CD1c-positive myeloid dendritic cell (primary cell): ENCODE data around the gene AGFG1.
"Not testable (repeated sequence)": the region's sequence is repeated elsewhere in the genome, so short reads cannot be mapped to it uniquely, and the experiment has no call there.

Source experiments
- DNase-seq: peaks from one replicate; pipeline ENCODE4 v3.0.0-alpha.2; 2016; ENCODE audit errors: extremely low spot score

Gene AGFG1

DNA sequence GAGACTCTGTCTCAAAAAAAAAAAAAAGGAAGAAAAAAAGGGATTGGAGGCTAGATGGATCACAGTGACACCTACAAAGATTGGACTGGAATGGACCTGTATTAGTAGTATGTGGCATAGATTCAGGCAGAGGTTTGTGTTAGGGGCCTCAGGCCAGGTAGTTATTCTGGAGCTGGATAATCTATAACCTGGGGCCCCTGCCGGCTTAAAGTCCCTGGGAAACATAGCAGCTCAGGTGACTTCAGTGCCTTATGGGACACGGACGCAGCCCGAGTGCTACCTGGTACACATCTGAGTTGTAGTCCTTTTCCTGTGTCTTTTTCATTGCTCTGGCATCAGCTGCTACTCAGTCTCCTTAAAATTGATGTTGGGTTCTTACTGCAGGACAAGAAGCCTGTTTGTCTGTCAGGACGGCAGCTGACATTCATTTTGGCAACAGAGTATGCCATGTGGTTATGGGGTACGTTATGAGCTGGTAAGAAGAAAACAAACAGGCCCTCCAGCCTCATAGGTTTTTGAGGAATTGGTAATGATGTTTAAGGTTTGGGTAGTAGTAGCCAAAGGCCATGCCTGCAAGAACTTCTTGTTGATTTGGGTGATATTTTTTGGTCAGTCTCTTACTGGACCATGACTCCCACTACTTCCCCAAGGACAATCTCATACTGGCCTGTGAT is 27.8 kb downstream of the AGFG1 start:
- DNase-seq, result no peak

DNA sequence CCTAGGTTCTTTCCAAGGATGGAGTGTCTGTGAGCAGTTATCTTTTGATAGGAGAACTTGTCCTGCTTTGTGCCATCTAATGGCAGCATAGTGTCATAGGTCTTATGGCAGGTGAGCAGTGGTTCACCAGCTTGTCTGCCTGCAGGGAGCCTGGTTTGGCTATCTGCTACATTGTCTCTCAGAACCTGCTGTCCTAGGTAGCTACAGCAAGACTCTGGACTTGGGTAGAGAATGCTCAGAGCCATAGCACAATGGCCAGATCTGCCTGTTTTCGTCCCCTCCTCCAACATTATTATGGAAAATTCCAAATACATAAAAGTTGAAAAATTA is 28.3 kb downstream of the AGFG1 start:
- DNase-seq, result no peak

DNA sequence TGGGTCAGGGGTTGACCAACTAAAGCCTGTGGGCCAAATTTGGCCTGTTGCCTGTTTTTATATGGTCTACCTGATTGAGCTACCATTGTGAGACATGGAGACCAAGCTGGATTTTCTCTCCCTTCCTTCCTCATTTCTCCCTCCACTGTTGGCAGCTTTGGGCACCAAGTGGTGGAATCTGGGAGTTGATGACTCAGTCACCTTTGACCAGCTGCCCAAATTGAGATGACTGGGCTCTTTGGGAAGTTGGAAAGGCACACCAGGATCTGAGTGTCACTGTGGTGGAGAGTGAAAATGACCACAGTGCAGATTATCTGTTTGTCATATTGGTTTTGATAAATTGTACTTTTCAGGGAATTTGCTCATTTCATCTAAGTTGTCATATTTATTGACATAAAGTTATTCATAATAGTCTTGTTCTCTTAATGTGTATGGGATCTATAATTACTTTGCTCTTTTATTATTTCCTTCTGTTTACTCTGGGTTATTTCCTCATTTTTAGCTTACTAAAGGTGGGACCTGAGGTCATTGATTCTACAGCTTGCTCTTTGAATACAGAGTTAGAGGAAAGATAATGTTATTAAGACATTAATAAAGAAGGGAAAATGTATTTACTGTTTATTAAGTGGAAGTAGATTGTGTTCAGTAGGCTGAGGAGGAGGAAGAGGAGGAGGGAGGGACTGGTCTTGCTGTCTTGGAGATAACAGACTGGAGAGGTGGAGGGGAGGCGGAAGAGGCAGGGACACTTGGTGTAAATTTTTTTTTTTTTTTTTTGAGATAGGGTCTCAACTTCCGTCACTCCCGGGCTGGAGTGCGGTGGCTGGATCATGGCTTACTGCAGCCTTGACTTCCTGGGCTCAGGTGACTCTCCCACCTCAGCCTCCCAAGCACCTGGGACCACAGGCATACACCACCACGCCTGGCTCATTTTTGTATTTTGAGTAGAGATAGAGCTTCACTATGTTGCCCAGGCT is 31.8 kb downstream of the AGFG1 start:
- DNase-seq, result peak; percentile 44

- DNase-seq, result no peak
Measured at GRCh38 chr2:227504700-227505099, 32.7 kb downstream of the AGFG1 start.

DNA sequence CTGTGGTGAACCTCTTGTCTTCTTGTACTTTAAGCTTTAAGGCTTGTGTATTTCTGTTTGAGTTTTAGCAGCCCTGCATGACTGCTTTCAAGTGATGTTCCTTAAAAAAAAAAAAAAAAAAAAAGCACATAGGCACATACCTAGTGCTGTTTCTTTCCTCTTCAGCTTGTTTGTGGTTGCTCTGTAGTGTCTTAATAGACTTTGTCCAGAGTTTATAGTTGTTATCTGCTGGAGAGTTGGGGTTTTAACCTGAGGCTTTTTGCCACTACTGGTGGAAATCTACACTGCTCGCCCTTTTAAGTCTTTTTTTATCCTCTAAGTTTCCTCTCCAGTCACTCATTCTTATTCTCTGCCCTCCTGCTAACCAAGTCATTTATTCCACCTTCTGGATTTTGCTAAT is 34.5 kb downstream of the AGFG1 start:
- no peak for DNase-seq

GRCh38 chr2:227507963-227508362 is 36.0 kb downstream of the AGFG1 start:
- no peak for DNase-seq

GRCh38 chr2:227509076-227509475 is 37.1 kb downstream of the AGFG1 start:
- peak; percentile 29 for DNase-seq

DNA sequence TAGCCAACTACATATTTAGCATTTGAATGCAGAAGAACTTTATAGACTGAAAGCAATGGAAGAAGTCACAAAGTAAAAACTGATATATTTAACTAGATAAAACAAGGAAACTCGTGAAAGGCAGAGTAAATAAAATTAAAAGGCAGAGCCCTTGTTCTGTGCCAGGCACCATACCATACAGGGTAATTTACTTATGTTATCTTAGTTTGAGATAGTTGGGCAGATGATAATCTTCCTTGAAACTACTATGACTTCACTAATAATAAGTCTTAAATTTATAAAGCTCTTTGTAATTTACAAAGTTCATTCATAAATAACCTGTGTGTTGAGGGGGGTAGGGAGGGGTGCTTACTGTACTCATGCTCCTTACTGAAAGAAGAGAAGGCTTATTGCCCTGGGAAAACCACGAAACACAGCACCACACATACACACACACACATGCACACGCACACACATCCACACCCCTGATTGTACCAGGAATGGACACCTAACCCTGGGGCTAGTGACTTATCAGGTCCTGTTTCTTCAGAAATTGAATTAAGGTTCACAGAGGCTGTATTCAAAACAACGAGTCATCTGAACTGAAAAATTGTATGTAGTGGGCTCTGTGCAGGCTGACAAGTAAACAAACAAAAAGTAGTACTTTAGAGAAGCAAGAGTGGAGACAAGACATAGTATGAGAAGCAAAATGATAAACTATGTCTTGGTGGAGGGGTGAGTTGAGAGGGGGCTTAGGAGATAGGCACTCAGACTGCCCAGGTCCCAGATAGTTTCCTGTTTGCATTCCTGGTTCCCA is 38.1 kb downstream of the AGFG1 start:
- no peak for DNase-seq

DNA sequence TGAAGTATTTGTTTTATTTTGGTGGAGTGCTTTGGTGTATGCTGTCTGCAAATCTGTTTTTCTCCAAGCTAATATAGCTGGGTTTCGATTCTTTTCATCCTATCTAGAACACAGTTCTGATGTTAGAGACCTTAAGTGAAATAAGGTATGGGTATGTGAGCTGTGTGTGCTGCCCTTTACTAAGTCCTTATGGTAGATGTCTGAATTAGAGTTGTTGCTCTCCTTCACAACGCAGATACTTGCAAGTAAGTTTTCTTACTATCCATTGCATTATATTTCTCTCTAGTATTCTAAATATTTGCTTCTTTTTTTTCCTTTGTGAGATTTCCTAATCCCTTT is 38.6 kb downstream of the AGFG1 start:
- DNase-seq, result no peak

GRCh38 chr2:227511239-227511930 is 39.4 kb downstream of the AGFG1 start:
- no peak for DNase-seq

GRCh38 chr2:227511955-227512354 is 40.0 kb downstream of the AGFG1 start:
- DNase-seq, result no peak

GRCh38 chr2:227513113-227513512 is 41.2 kb downstream of the AGFG1 start:
- no peak for DNase-seq

DNA sequence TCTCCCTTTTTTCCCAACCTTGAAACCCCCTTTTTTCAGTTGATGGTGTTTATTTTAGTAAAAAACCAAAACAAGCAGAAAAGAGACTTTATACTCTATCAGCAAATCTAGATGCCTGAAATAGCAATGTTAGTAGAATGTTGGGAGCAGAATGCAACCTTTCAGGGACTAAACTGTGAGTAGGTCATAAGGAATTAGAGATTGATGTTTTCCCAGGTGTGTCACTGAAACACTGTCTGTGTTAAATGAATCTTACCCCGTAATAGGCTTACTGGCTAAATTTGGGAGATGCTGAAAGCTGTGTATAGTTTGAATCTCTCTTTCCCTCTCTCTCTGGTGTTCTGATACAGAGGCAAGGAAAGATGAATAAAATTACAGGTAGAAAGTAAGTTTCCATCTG is 43.8 kb downstream of the AGFG1 start:
- no peak for DNase-seq

- no peak for DNase-seq
Measured at GRCh38 chr2:227517724-227518123, 45.8 kb downstream of the AGFG1 start.

- not testable (repeated sequence) for DNase-seq
Measured at GRCh38 chr2:227518278-227518865, 46.4 kb downstream of the AGFG1 start.

GRCh38 chr2:227521178-227521577 is 49.2 kb downstream of the AGFG1 start:
- not testable (repeated sequence) for DNase-seq

DNA sequence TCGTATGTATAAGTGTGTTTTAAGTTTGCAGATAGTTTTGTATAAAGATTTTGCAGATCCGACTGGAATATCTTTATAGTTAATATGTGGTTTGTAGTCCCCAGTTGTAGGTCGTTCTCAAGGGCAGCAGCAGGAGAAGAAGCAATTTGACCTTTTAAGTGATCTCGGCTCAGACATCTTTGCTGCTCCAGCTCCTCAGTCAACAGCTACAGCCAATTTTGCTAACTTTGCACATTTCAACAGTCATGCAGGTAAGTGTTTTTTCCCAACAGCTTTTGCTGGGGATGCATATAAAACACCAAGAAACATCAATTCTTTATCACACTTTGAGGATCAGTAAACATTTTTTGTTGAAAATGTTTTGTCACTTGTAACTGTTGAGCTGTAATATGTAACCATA is 52.7 kb downstream of the AGFG1 start:
- no peak for DNase-seq

DNA sequence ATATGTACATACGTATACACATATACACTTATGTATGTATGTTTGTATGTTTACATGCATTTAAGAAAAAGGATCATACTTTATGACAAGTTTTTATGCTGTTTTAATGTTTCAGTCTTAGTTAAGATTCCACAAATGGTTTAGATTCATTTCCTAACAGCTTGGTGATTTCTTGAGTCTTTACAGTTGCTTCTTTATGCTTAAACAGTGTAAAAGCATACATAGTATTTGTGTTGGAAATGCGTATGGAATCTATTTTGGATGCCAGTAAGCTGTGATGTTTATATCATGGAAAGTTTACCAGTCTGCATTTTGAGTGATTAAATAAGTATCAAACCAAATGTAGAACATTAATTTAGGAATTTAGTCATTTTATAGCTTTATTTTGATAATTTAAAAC is 55.4 kb downstream of the AGFG1 start:
- DNase-seq, result no peak

DNA sequence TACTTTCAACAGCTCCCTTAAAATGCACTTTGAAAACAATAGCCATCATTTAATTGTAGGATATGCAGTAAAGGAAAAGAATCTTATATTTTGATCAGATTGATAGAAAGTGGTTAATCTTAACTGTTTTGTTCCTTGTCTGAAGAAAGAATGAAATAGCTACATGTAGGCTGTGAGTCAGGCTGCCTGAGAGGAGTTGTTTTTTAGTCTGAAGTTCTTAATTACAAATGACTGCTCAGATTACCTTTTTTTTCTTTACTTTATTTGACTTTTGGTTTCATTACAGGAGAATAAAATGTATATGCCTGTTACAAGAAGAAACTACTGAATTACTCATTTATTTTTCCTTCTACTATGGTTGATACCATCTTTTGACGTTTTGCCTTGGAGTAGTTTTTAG is 56.8 kb downstream of the AGFG1 start:
- DNase-seq, result no peak

GRCh38 chr2:227529871-227530270 is 57.9 kb downstream of the AGFG1 start:
- DNase-seq, result no peak

GRCh38 chr2:227534714-227535113 is 62.8 kb downstream of the AGFG1 start:
- DNase-seq, result no peak

GRCh38 chr2:227536445-227536844 is 64.5 kb downstream of the AGFG1 start:
- no peak for DNase-seq
